Measurements from ENCODE around the gene SLC25A42. TPM values are rescaled to one million over a fixed set of nuclear protein-coding genes. Genes with fewer than 3 reads are reported as not detected.
A peak's percentile ranks its signal among the peaks of the same experiment; 100 is the strongest.

SLC25A42 gene
- total and polyA plus RNA-seq, 2 donors (not counting 1 experiment from before 2014, with no cell fraction given), result 36.5 to 83.9 TPM

DNA sequence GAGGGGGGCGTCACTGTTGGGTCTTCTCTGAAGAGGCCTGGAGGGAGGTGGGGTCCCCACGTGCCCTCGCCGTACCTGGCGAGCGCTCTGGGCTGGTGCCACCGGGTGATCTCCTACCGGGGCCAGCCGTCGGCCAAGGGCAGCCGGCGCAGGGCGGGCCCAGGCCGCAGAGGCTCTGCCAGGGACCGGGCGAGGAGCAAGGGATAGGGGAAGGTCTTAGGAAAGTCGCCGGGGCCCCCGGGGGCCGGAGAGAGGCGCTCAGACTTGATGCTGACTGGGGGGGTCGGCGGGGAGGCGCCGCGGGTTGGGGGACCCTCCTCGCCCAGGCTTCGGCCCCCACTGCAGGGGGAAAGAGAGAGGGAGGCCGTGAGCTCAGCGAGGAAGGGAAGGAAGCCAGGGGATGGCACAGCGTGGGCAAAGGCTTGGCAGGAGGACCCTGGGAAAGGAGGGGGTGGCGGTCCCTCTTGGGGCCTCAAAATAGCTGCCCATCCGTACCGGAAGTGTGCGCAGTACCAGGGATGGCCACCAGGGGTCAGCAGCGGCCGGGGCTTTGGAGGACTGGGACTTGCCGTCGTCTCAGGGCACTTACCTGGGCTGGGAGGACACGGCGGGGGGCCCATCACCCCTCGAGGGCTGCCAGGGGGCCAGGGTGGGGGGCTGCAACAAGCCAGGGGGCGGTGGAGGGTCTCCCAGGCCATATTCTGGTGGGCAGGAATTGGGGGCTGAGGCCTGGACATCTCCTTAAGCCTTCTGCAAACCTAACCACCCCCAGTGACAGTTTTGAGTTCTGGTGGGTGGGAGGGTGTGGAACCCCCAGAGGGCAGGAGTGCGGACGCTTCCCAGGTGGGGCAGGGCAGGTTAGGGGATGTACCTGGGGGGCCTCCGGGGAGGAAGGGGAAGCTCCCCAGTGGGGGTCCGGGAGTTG lies 82.2 kb downstream of the SLC25A42 start:
- POLR2A ChIA-PET, result interaction anchor here (0.7 to 1.7 kb wide), 3 partner anchors 29 to 330 kb away, joined by 3 to 11 read pairs (median 4); no protein-coding TSS in a partner anchor
- H3K4me3 Mint-ChIP-seq, result no peak overlapping the region

More for the DNA sequence above, 82.2 kb downstream of the SLC25A42 start:
- H3K36me3 ChIP-seq (replicated peaks in 1 of 2; ENCODE audit: control extremely low read depth in 1 of 2, control insufficient read depth in 1 of 2, extremely low read depth in 1 of 2, insufficient read depth in 2 of 2, low read length in 1 of 2), result peaks cover 4 to 15% of the 10 kb centered on the region in 2 experiments
- CTCF ChIA-PET, result interaction anchor here (0.6 to 10.8 kb wide), 13 partner anchors 11 to 344 kb away, joined by 3 to 285 read pairs (median 5); partner anchors contain the start of genes MEF2B and SLC25A42
- H3K4me2 ChIP-seq (replicated peaks; ENCODE audit: low read depth, low read length, poor library complexity, severe bottlenecking), result peak overlapping the region; percentile 68
- no peaks in the 10 kb centered on the region for H3K79me2 ChIP-seq (ENCODE audit: control insufficient read depth, insufficient read depth, low read length)
- Mint-ChIP-seq H3K27ac (no peak overlapping the region), H3K4me1 (peaks cover 9% of the 10 kb centered on the region), H3K9me3 (ENCODE audit: insufficient read depth) (no peaks in the 10 kb centered on the region), H3K27me3 (no peaks in the 10 kb centered on the region)
- H3K4me3 ChIP-seq (ENCODE audit: control extremely low read depth in 1 of 5, extremely low read depth in 1 of 5, insufficient read depth in 1 of 5, low read depth in 2 of 5, low read length in 4 of 5), result no peak overlapping the region
- DNase-seq (peak; percentile 86), ATAC-seq (ENCODE audit: low read depth) (peak; percentile 96)
- no peak overlapping the region for H3K9ac ChIP-seq (ENCODE audit: low read length)
- H3K27me3 ChIP-seq (replicated peaks in 1 of 4; ENCODE audit: control extremely low read depth in 1 of 4, control insufficient read depth in 3 of 4, insufficient read depth in 4 of 4, low read length in 3 of 4), result no peaks in the 10 kb centered on the region
- no peak overlapping the region for H3K27ac ChIP-seq (ENCODE audit: low read length in 2 of 2)
- peaks cover 6 to 12% of the 10 kb centered on the region in 2 donors for H3K4me1 ChIP-seq (ENCODE audit: control insufficient read depth in 2 of 2, insufficient read depth in 2 of 2, low read length in 2 of 2)
- WGBS (ENCODE audit: insufficient coverage), result 49% methylated on average over 44 of the region's 47 CpGs
- H4K20me1 ChIP-seq (ENCODE audit: control insufficient read depth, insufficient read depth, low read length, poor library complexity, severe bottlenecking), result no peaks in the 10 kb centered on the region
- intact Hi-C loops (cut with micrococcal nuclease), result loop anchor here (1.0 to 2.0 kb wide), 4 partner anchors 8 to 79 kb away; partner anchors contain the start of gene TMEM161A
- TF ChIP-seq CTCF (IDR thresholded peaks at IDR 0.05), result peak; percentile 83
- TF ChIP-seq EZH2 (IDR thresholded peaks at IDR 0.05; ENCODE audit: borderline replicate concordance, insufficient read depth, low read depth, low read length, poor library complexity, severe bottlenecking), result no peak
- peak overlapping the region; percentile 66 for H2AFZ ChIP-seq (ENCODE audit: insufficient read depth, low read depth, low read length, poor library complexity, severe bottlenecking)
- H3K9me3 ChIP-seq (ENCODE audit: control extremely low read depth in 1 of 3, control insufficient read depth in 2 of 3, insufficient read depth in 1 of 3, low read length in 2 of 3), result no peaks in the 10 kb centered on the region
